Mucosa of rectum (tissue), 2 donors: Measurements from ENCODE around the gene SGMS1.
A peak's percentile ranks its signal among the peaks of the same experiment; 100 is the strongest.

Source experiments
- H3K27ac ChIP-seq, 2 donors: one replicate each; pipeline ENCODE4 v1.7.0; 2013; ENCODE audit warnings: inconsistent platforms in 2 of 2, low read depth in 2 of 2, low read length in 2 of 2
- H3K27me3 ChIP-seq, 2 donors: one replicate each; pipeline ENCODE4 v1.7.0; 2013; ENCODE audit warnings: low read length in 2 of 2; ENCODE audit not compliant: control insufficient read depth in 2 of 2, insufficient read depth in 2 of 2
- H3K36me3 ChIP-seq, 2 donors: one replicate each; pipeline ENCODE4 v1.7.0; 2013; ENCODE audit warnings: low read length in 2 of 2; ENCODE audit not compliant: control insufficient read depth in 2 of 2, insufficient read depth in 2 of 2
- H3K4me1 ChIP-seq, 2 donors: one replicate each; pipeline ENCODE4 v1.7.0; 2013; ENCODE audit warnings: low read length in 2 of 2, mild to moderate bottlenecking in 1 of 2; ENCODE audit not compliant: control insufficient read depth in 2 of 2, insufficient read depth in 2 of 2
- H3K4me3 ChIP-seq, 2 donors: one replicate each; pipeline ENCODE4 v1.7.0; 2013; ENCODE audit warnings: low read length in 2 of 2
- H3K9ac ChIP-seq, 2 donors: one replicate each; pipeline ENCODE4 v1.7.0; 2013; ENCODE audit warnings: low read length in 2 of 2, low read depth in 1 of 2, mild to moderate bottlenecking in 1 of 2
- H3K9me3 ChIP-seq, 2 donors: one replicate each; pipeline ENCODE4 v1.7.0; 2013; ENCODE audit warnings: low read length in 2 of 2; ENCODE audit not compliant: control insufficient read depth in 2 of 2
- donor health status: healthy.
- donor health status: Normal muscosa, but diverticular disease.

The SGMS1 gene

DNA sequence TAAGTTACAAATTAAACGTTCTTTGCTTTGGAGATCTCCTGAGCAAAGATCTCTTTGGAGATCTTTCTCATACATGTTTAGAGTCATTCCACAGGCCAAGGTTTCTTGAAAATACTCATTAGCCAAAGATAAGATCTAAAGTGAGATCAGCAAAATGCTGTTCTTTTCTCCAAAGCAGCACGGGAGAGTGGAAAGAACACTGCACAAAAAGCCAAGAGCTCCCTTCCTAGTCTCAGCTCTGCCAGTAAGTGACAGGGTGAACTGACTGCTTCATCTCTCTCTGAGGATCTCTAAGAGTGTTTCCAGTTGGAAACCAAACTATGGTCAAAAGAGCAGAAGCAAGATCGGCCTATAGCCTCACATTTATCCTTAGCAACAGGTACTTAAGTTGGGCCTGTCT lies 204.0 kb downstream of the SGMS1 start:
- H3K9ac ChIP-seq: no peak overlapping the region
- H3K9me3 ChIP-seq: no peaks in the 10 kb centered on the region
- no peaks in the 10 kb centered on the region for H3K27me3 ChIP-seq
- no peaks in the 10 kb centered on the region for H3K36me3 ChIP-seq
- no peak overlapping the region for H3K4me3 ChIP-seq
- peaks cover 8 to 14% of the 10 kb centered on the region in 2 donors for H3K4me1 ChIP-seq
- no peak overlapping the region for H3K27ac ChIP-seq

- H3K27ac ChIP-seq: no peak overlapping the region
These were observed 204.7 kb downstream of the SGMS1 start for GRCh38 chr10:50419091-50419490.

GRCh38 chr10:50417886-50418830 lies 205.6 kb downstream of the SGMS1 start:
- H3K9ac ChIP-seq: peak overlapping the region; percentile 66 to 69
- H3K9me3 ChIP-seq: no peaks in the 10 kb centered on the region
- peaks cover 8 to 15% of the 10 kb centered on the region in 2 donors for H3K4me1 ChIP-seq
- H3K4me3 ChIP-seq: peak overlapping the region; percentile 77 to 86
- peak overlapping the region; percentile 9 to 52 for H3K27ac ChIP-seq
- no peaks in the 10 kb centered on the region for H3K27me3 ChIP-seq
- H3K36me3 ChIP-seq: no peaks in the 10 kb centered on the region

More at GRCh38 chr10:50419091-50419490, 204.7 kb downstream of the SGMS1 start:
- Histone ChIP-seq H3K9ac (no peak overlapping the region), H3K4me1 (peaks cover 8 to 14% of the 10 kb centered on the region in 2 donors), H3K36me3 (no peaks in the 10 kb centered on the region), H3K4me3 (no peak overlapping the region), H3K9me3 (no peaks in the 10 kb centered on the region), H3K27me3 (no peaks in the 10 kb centered on the region)

GRCh38 chr10:50417486-50417885 lies 206.3 kb downstream of the SGMS1 start:
- Histone ChIP-seq H3K9me3 (no peaks in the 10 kb centered on the region), H3K36me3 (no peaks in the 10 kb centered on the region), H3K27ac (peak overlapping the region; percentile 9 to 52), H3K27me3 (no peaks in the 10 kb centered on the region), H3K9ac (peak overlapping the region; percentile 66 to 69), H3K4me1 (peaks cover 8 to 17% of the 10 kb centered on the region in 2 donors), H3K4me3 (peak overlapping the region; percentile 77 to 86)

- H3K9ac ChIP-seq: no peak overlapping the region
These were observed 206.9 kb downstream of the SGMS1 start for GRCh38 chr10:50416881-50417280.

GRCh38 chr10:50416181-50416824 lies 207.5 kb downstream of the SGMS1 start:
- no peaks in the 10 kb centered on the region for H3K27me3 ChIP-seq
- H3K27ac ChIP-seq: no peak overlapping the region
- H3K4me3 ChIP-seq: no peak overlapping the region
- H3K9ac ChIP-seq: no peak overlapping the region
- no peaks in the 10 kb centered on the region for H3K9me3 ChIP-seq
- peaks cover 3 to 15% of the 10 kb centered on the region in 2 donors for H3K4me1 ChIP-seq
- no peaks in the 10 kb centered on the region for H3K36me3 ChIP-seq

More at GRCh38 chr10:50416881-50417280, 206.9 kb downstream of the SGMS1 start:
- Histone ChIP-seq H3K4me1 (peaks cover 7 to 17% of the 10 kb centered on the region in 2 donors), H3K4me3 (peak overlapping the region in 1 of 2 donors; percentile 14), H3K36me3 (no peaks in the 10 kb centered on the region), H3K27ac (no peak overlapping the region), H3K27me3 (no peaks in the 10 kb centered on the region), H3K9me3 (no peaks in the 10 kb centered on the region)

- Histone ChIP-seq H3K36me3 (no peaks in the 10 kb centered on the region), H3K4me3 (no peak overlapping the region), H3K27ac (no peak overlapping the region), H3K4me1 (peaks cover 3 to 15% of the 10 kb centered on the region in 2 donors), H3K9ac (no peak overlapping the region), H3K9me3 (no peaks in the 10 kb centered on the region), H3K27me3 (no peaks in the 10 kb centered on the region)
These were observed 208.5 kb downstream of the SGMS1 start for GRCh38 chr10:50415292-50415691.

DNA sequence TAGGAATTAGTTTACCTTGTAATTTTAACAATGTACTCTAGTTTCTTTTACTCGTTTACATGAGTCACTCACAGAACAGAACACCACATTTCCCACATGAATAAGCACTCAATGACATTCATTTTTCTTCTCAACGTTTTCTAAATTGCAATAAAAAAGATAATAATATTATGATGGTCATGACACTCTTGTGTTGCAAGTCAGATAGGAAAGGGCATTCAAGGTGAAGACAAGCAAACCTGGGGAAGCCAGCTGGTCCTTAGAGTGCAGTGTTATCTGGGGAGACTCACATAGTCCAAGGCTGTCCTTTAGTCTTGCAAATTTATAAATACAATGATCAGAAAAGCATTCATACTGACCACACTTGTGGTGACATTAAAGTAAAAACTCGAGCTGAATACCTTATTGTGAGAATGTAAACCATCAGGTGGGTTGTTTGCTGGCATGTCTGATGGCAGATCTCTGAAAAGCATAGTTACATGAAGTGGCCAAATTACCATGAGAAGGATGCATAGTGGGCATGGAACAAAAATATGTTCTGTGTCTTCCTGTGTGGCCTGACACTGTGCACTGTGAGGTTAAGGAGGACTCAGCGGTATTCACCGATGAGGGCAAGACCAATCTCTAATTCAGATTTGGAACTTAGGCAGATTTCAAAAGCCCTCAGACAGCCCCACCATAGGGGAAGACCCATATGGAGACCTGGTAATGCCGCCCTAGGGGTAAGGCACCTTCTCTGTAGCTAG lies 213.5 kb downstream of the SGMS1 start:
- H3K27me3 ChIP-seq: no peaks in the 10 kb centered on the region
- no peak overlapping the region for H3K4me3 ChIP-seq
- H3K4me1 ChIP-seq: peaks cover 0 to 3% of the 10 kb centered on the region in 2 donors
- H3K36me3 ChIP-seq: no peaks in the 10 kb centered on the region
- no peak overlapping the region for H3K9ac ChIP-seq
- H3K9me3 ChIP-seq: no peaks in the 10 kb centered on the region
- H3K27ac ChIP-seq: no peak overlapping the region

DNA sequence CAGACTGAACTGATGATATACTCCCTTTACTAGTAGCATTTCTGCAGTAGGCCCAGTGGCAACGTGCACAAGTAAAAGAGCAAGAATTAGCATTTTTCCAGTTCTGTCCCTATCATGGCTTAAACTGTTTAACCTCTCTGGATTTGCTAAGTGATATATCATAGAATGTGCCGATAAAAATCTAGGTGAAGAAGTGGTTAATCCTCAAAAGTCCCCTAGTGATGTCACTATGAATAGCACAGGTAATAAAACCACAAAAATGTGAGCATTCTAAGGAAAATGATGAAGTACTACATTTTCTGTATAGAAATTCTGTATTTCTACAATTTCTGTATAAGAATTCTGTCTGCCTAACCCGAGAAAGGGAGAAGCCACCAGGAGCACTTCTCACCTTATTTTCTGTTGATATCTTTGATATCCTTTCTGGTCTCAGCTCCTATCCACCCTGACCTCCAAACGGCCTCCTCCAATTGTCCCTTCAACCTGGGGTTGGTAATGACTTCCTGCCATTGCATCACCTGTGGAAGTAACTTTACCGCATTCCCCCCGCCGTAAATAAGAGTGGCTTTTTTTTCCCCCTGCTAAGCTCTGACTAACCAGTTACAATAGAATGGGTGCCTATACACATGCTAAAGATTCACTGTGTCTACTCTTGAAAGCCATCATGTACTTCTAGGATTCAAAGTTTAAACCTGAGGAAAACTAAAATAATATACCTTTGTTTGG lies 216.5 kb downstream of the SGMS1 start:
- no peaks in the 10 kb centered on the region for H3K36me3 ChIP-seq
- H3K4me1 ChIP-seq: peaks cover 0 to 3% of the 10 kb centered on the region in 2 donors
- H3K9ac ChIP-seq: no peak overlapping the region
- H3K27me3 ChIP-seq: no peaks in the 10 kb centered on the region
- no peaks in the 10 kb centered on the region for H3K9me3 ChIP-seq
- H3K4me3 ChIP-seq: no peak overlapping the region
- H3K27ac ChIP-seq: no peak overlapping the region
